ENCODE data around the gene RCAN1.
A peak's percentile ranks its signal among the peaks of the same experiment; 100 is the strongest.

RCAN1 gene

DNA sequence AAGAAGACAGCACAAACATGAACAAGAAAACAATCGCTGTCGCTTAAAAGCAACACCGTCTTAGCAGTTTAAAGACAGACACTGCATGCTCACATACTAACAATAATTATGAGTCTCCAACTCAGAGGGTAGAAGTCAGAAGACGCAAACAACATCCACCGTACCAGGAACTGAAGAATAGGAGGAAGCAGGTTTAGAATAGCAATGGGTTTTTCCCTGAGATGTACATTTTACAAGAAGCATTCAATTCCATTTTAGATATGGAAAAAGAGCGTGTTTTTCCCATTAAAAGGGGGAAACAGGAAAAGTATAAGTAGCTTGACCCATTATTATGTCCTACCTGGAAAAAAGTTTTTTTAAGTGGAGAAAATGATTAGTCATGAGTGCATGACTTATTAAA, 68.4 kb downstream of the RCAN1 start:
- H3K9me3 ChIP-seq: no peaks in the 10 kb centered on the region
- H3K4me3 ChIP-seq: no peak overlapping the region
- no peaks in the 10 kb centered on the region for H3K27me3 ChIP-seq (ENCODE audit: low read depth)
- H3K36me3 ChIP-seq (replicated peaks): no peaks in the 10 kb centered on the region
- H3K4me1 ChIP-seq: no peaks in the 10 kb centered on the region
- no peak for DNase-seq (ENCODE audit: low spot score in 2 of 2)
- in situ Hi-C loops (cut with MboI; ENCODE audit: low sequenced_read_pairs): no loop called here

DNA sequence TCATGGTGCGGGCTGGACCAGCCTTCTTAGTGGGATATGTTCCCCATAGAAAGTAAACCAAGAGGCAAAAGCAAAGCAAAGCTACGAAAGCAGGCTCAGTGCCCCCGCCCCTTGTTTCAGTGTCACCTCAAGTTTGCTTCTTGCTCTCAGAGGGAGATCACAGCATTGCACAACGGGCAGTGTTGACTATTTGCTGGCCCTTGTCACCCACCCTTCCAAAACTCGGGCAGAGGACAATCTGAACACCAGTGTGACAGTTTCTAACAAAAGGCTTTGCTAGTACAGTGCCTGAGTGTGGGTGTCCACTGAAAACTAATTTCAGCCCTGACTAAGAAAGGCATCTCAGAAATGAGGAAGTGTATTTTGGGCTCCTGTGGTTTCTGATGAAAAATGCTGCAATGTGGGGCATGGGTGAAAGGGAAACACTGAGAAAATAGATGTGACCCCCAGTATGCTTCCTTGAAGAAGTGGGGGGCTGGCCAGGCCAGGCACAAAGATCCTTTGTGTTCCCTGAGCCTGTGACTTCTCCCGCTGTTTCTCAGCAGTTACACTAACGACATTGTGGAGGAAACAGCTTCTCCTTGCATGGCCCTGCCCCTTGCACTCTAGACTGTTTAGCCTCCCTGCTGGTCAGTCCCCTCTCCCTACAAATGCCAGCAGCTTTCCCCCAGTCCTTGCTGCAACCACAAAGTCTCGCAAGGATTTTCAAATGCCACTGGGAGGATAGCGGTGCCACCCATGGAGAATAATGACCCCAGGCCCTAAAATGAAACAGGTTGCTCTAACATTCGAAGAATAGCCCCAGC, 69.6 kb downstream of the RCAN1 start:
- H3K4me1 ChIP-seq: no peaks in the 10 kb centered on the region
- H3K9me3 ChIP-seq: no peaks in the 10 kb centered on the region
- no peaks in the 10 kb centered on the region for H3K36me3 ChIP-seq (replicated peaks)
- no peak for DNase-seq (ENCODE audit: low spot score in 2 of 2)
- in situ Hi-C loops (cut with MboI; ENCODE audit: low sequenced_read_pairs): no loop called here
- H3K27me3 ChIP-seq (ENCODE audit: low read depth): no peaks in the 10 kb centered on the region
- no peak overlapping the region for H3K4me3 ChIP-seq

DNA sequence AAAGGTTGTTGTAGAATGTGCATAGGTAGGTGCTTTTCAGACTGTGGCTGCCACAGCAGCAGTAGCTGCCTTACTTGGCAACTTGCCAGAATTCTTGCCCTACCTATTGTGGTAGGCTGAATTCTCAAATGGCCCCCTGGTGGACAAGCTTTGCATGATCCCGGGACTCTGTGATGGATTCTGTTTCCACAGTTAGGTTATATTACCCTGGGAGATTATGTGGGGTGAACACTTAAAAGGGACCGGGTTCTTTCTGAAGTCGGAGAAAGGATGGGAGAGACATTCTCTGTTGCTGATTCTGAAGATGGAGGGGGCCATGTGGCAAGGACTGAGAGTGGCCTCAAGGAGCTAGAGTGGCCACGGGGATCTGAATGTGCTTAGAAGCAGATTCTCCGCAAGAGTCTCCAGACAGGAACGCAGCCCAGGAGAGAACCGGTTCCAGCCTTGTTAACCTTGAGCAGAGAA, 70.8 kb downstream of the RCAN1 start:
- no peak overlapping the region for H3K4me3 ChIP-seq
- H3K36me3 ChIP-seq (replicated peaks): no peaks in the 10 kb centered on the region
- peak; percentile 71 to 87 for DNase-seq (ENCODE audit: low spot score in 2 of 2)
- H3K27me3 ChIP-seq (ENCODE audit: low read depth): no peaks in the 10 kb centered on the region
- in situ Hi-C loops (cut with MboI; ENCODE audit: low sequenced_read_pairs): loop anchor here (5.0 kb wide), 1 partner anchor 48 kb away; no protein-coding TSS in a partner anchor
- no peaks in the 10 kb centered on the region for H3K9me3 ChIP-seq
- H3K4me1 ChIP-seq: no peaks in the 10 kb centered on the region

DNA sequence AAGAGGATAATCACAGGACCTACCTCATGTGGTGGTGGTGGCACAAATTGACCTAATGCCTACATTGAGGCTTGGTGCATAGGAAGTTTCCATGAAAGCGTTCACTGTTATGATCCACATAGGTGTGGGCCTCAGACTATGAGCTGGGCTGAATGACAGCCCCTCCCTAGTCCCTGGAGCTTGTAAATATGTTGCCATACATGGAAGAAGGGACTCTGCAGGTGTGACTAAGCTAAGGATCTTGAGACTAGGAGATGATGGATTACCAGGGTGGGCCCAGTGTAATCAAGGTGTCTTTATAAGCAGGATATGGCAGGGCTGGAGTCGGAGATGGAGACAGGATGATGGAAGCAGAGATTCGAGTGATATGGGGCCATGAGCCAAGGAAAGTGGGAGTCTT, 71.9 kb downstream of the RCAN1 start:
- Histone ChIP-seq H3K9me3 (no peaks in the 10 kb centered on the region), H3K4me1 (no peaks in the 10 kb centered on the region), H3K27me3 (ENCODE audit: low read depth) (no peaks in the 10 kb centered on the region), H3K36me3 (replicated peaks) (no peaks in the 10 kb centered on the region), H3K4me3 (no peak overlapping the region)
- no peak for DNase-seq (ENCODE audit: low spot score in 2 of 2)
- in situ Hi-C loops (cut with MboI; ENCODE audit: low sequenced_read_pairs): loop anchor here (5.0 kb wide), 1 partner anchor 49 kb away; no protein-coding TSS in a partner anchor

DNA sequence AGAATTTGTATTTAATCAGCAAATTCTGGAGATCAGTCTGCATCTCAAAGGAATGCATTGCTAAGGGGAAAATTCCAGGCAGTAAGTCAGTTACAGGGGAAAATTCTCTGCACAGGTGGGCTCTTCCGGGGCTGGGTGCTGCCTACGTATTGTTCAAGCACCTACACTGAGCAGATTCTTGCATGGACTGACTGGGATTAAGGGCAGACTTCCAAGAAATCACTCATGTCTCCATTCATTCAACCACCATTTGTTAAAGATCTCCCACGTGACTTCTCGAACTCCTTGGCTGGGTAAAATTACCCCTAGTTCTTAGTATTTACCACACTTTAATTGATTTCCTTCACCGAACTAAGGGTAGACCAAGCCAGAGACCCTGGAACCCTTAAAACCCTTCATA, 74.7 kb downstream of the RCAN1 start:
- no peak for DNase-seq (ENCODE audit: low spot score in 2 of 2)
- in situ Hi-C loops (cut with MboI; ENCODE audit: low sequenced_read_pairs): loop anchor here (5.0 kb wide), 1 partner anchor 52 kb away; no protein-coding TSS in a partner anchor
- H3K27me3 ChIP-seq (ENCODE audit: low read depth): no peaks in the 10 kb centered on the region

DNA sequence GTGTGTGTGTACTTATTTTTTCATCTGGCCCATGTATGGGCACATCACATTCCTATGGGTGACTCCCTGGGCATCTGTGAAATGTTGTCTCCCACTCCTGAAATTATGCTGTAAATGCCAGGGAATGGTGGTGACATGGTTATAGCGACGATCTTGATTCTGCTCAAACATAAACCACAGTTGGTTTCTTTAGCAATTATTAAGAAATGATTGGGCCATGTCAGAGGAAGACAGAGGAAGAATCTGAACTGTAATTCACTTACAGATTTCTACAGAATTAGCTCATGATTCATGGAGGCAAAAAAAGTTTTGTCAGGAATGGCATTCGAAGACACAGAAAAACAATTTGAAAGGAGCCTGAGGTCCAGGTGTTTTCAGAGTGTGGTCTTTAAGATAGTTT, 77.1 kb downstream of the RCAN1 start:
- Histone ChIP-seq H3K27me3 (ENCODE audit: low read depth) (no peaks in the 10 kb centered on the region), H3K4me3 (no peak overlapping the region), H3K36me3 (replicated peaks) (no peaks in the 10 kb centered on the region), H3K9me3 (no peaks in the 10 kb centered on the region), H3K4me1 (no peaks in the 10 kb centered on the region)
- in situ Hi-C loops (cut with MboI; ENCODE audit: low sequenced_read_pairs): no loop called here
- no peak for DNase-seq (ENCODE audit: low spot score in 2 of 2)

More for the DNA sequence above, 74.7 kb downstream of the RCAN1 start:
- no peaks in the 10 kb centered on the region for H3K4me1 ChIP-seq
- no peaks in the 10 kb centered on the region for H3K36me3 ChIP-seq (replicated peaks)
- no peak overlapping the region for H3K4me3 ChIP-seq
- no peaks in the 10 kb centered on the region for H3K9me3 ChIP-seq

DNA sequence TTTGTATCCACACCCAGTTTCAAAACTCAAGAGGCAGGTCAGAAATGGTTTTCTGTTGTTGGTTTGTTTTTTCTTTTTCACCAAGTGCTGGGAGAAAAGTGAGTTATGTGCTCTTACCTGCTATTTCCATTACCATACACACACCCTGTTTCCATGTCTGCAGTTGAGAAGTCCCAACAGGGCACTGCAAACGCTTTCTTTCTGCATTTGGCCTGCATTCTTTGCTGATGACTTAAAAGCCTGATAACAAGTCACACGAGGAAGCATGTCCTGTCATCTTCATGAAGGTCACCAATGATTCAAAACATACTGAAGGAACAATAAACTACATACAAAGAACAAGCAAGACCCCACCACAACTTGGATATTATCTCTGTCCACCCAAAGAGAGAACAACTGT, 78.1 kb downstream of the RCAN1 start:
- no peak for DNase-seq (ENCODE audit: low spot score in 2 of 2)
- in situ Hi-C loops (cut with MboI; ENCODE audit: low sequenced_read_pairs): no loop called here
- no peaks in the 10 kb centered on the region for H3K27me3 ChIP-seq (ENCODE audit: low read depth)
- no peaks in the 10 kb centered on the region for H3K9me3 ChIP-seq
- H3K36me3 ChIP-seq (replicated peaks): no peaks in the 10 kb centered on the region
- H3K4me1 ChIP-seq: no peaks in the 10 kb centered on the region
- H3K4me3 ChIP-seq: no peak overlapping the region

DNA sequence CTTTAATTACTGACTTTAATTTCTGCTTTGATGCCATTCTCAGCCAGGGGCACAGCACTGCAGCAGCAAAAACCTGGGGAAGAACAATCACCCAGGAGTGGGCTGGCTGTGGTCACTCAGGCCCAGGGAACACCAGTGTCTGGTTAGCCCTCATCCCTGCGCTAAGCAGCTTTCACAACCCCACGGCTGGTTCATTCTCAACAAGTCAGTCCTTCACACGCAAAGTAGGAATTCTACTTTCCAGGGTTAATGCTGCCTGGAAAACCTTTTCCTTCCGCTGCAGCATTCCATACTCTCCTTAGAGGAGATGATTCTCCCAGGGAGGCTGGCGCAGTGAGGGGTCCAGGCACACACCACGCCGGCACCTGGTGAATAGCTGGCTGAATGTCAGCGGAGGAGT, 78.6 kb downstream of the RCAN1 start:
- no peaks in the 10 kb centered on the region for H3K4me1 ChIP-seq
- DNase-seq (ENCODE audit: low spot score in 2 of 2): no peak
- no peaks in the 10 kb centered on the region for H3K27me3 ChIP-seq (ENCODE audit: low read depth)
- in situ Hi-C loops (cut with MboI; ENCODE audit: low sequenced_read_pairs): no loop called here
- no peaks in the 10 kb centered on the region for H3K36me3 ChIP-seq (replicated peaks)
- no peak overlapping the region for H3K4me3 ChIP-seq
- no peaks in the 10 kb centered on the region for H3K9me3 ChIP-seq

DNA sequence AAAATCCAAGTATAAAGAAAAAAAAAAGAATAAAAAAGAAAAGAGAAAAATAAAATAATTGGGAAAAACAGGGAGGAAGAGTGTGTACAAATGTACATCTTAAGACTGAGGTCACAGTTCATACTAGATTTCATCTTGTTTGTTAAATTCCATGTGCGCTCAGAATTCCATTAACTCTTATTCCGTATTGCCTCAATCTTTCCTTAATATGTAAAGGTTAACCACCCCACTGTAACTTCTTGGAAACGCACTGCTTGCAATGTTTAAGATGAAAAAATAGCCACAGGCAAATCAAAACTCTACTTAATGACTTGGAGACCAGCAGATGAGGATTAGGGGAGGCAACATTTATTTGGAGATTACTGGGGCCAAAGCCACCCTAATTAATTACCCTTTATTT, 79.0 kb downstream of the RCAN1 start:
- Histone ChIP-seq H3K27me3 (ENCODE audit: low read depth) (no peaks in the 10 kb centered on the region), H3K36me3 (replicated peaks) (no peaks in the 10 kb centered on the region), H3K4me1 (no peaks in the 10 kb centered on the region), H3K9me3 (no peaks in the 10 kb centered on the region), H3K4me3 (no peak overlapping the region)
- in situ Hi-C loops (cut with MboI; ENCODE audit: low sequenced_read_pairs): no loop called here
- no peak for DNase-seq (ENCODE audit: low spot score in 2 of 2)

DNA sequence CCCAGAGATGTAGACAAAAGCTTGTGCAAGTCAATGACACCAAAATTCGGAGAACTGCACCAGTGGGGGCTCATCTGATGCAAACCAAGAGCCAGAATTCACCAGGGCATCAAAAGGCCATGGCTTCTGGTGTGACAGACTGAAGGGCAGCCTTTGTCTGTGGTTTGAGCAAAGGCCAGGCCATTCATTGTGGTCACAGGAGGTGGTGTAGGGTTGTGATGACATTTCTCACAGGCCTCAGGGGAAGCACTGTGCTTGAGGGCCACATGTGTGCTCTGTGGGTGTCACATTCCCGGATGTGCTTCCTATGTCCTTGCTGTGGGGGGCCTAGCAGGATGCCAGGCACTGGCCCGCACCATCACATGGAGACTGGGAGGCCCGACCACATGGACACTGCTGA, 80.4 kb downstream of the RCAN1 start:
- Histone ChIP-seq H3K4me3 (no peak overlapping the region), H3K27me3 (ENCODE audit: low read depth) (no peaks in the 10 kb centered on the region), H3K4me1 (no peaks in the 10 kb centered on the region), H3K9me3 (no peaks in the 10 kb centered on the region), H3K36me3 (replicated peaks) (no peaks in the 10 kb centered on the region)
- no peak for DNase-seq (ENCODE audit: low spot score in 2 of 2)
- in situ Hi-C loops (cut with MboI; ENCODE audit: low sequenced_read_pairs): no loop called here

DNA sequence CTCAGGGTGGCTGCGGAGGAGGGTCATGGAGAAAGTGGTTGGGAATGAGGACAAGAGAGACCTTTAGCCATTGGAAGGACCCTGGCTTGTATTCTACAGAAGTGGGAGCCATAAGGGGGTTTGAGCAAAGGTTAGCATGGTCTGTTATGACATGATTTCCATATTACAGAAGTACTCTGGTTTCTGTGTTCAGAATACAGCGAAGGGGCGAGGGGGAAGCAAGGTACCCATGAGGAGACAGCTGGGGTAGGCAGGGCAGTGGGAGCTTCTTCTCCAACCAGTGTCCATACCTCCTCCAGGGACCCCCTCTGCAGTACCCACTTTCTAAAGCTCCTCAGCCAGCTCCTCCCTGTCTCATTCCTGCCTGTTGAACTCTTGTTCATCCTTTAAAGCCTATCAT, 81.0 kb downstream of the RCAN1 start:
- no peaks in the 10 kb centered on the region for H3K27me3 ChIP-seq (ENCODE audit: low read depth)

DNA sequence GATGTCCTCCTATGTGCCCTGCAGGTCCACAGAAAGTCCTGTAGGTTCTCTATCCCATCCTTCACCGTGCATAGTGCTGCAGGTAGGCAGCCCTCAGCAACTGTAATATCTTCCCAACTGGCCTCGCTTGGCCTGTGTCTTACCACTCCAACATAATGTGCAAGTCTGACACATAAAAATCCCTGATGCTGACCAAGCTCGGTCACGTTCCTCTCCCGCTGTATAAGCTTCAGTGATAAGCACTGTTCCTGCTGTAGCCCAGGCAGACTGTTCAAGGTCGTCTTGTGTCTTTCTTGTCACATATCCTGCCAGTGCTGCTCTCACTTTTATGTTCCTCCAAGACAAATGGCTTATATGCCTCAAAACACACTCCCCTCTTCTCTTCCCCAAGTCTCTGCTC, 83.5 kb downstream of the RCAN1 start:
- H3K4me1 ChIP-seq: peaks cover 8% of the 10 kb centered on the region
- DNase-seq (ENCODE audit: low spot score in 2 of 2): no peak
- H3K27me3 ChIP-seq (ENCODE audit: low read depth): no peaks in the 10 kb centered on the region
- in situ Hi-C loops (cut with MboI; ENCODE audit: low sequenced_read_pairs): no loop called here
- no peak overlapping the region for H3K4me3 ChIP-seq
- H3K36me3 ChIP-seq (replicated peaks): no peaks in the 10 kb centered on the region
- H3K9me3 ChIP-seq: no peaks in the 10 kb centered on the region

More for the DNA sequence above, 81.0 kb downstream of the RCAN1 start:
- in situ Hi-C loops (cut with MboI; ENCODE audit: low sequenced_read_pairs): no loop called here
- no peak for DNase-seq (ENCODE audit: low spot score in 2 of 2)
- H3K4me3 ChIP-seq: no peak overlapping the region
- H3K9me3 ChIP-seq: no peaks in the 10 kb centered on the region
- no peaks in the 10 kb centered on the region for H3K36me3 ChIP-seq (replicated peaks)
- H3K4me1 ChIP-seq: no peaks in the 10 kb centered on the region

DNA sequence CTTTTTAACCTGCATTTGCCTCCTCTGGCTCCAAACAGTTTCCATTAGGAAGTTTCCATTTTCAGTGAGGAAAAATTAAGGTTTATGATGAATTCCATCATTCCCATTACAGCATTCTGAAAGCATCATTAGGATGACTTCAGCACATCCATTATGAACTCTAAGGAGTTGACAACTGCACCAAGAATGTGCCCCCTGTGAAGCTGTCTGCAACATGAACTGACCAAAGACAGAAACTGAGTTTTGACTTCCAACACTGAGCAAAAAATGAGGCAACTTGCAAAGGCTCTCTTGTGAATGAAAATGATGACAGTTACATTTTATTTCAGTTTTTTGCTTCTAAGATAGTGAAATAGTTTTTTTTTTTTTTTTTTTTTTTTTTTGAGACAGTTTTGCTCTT, 84.7 kb downstream of the RCAN1 start:
- H3K9me3 ChIP-seq: no peaks in the 10 kb centered on the region
- in situ Hi-C loops (cut with MboI; ENCODE audit: low sequenced_read_pairs): no loop called here
- H3K27me3 ChIP-seq (ENCODE audit: low read depth): no peaks in the 10 kb centered on the region
- H3K4me3 ChIP-seq: no peak overlapping the region
- H3K36me3 ChIP-seq (replicated peaks): no peaks in the 10 kb centered on the region
- peaks cover 12% of the 10 kb centered on the region for H3K4me1 ChIP-seq
- no peak for DNase-seq (ENCODE audit: low spot score in 2 of 2)

DNA sequence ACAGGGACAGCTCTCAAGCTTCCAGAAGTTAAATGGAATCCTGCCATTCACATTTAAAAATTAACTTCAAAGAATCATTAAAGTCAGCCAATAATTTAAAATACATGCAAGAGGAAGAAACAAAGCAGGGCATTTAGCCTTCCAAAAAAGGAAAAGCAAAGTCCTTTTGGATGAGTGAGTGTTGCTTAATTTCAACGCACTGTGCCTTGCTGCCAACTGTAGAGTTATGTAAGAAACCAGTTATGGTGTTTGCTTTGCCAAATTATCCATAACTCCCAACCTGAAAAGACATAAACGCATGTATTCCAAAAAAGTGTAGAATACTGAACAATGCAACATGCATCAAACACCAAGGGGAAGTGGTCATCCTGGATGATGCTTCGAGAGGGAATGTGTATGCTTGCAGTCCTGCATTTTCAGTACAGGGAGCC, 86.8 kb downstream of the RCAN1 start:
- in situ Hi-C loops (cut with MboI; ENCODE audit: low sequenced_read_pairs): no loop called here
- Histone ChIP-seq H3K4me1 (peaks cover 12% of the 10 kb centered on the region), H3K27me3 (ENCODE audit: low read depth) (no peaks in the 10 kb centered on the region), H3K9me3 (no peaks in the 10 kb centered on the region), H3K36me3 (replicated peaks) (no peaks in the 10 kb centered on the region), H3K4me3 (no peak overlapping the region)
- no peak for DNase-seq (ENCODE audit: low spot score in 2 of 2)

Data from HAP-1 (cell line).